CD4-positive, alpha-beta T cell (primary cell): ENCODE measurements around the gene KANSL1. TPM values are rescaled to one million over a fixed set of nuclear protein-coding genes. Genes with fewer than 3 reads are reported as not detected.

Experiments used
- ATAC-seq: fragments of 200-7000 bp; cut with Tn5 transposase; one replicate; pipeline ENCODE4 v1.10.0; 2022; ENCODE audit warnings: mild to moderate bottlenecking; ENCODE audit not compliant: poor library complexity
- CTCF ChIA-PET: fragments of 350-600 bp; sonication (Branson Sonifier 250); formaldehyde crosslinking; loops from one replicate; lab custom pipeline; 2021; ENCODE audit warnings: antibody characterized with exemption, inconsistent platforms; lab: Charles Lee
- POLR2A ChIA-PET: fragments of 350-600 bp; sonication (Branson Sonifier 250); formaldehyde crosslinking; loops from one replicate; lab custom pipeline; 2021; ENCODE audit warnings: antibody characterized with exemption, inconsistent platforms; lab: Charles Lee
- DNase-seq, 14 experiments: peaks; one replicate each; pipeline ENCODE4 v3.0.0-alpha.2; 2013 to 2020; ENCODE audit warnings: mixed read lengths in 2 of 14
- H3K27ac ChIP-seq, 2 donors: one replicate each; pipeline versions ENCODE4 v1.5.1 to v1.7.0; 2013; ENCODE audit warnings: low read length in 2 of 2, low read depth in 1 of 2, mild to moderate bottlenecking in 1 of 2
- H3K27me3 ChIP-seq, 2 experiments: 1 replicate in 1 of 2; 2 replicates in 1 of 2; pipeline versions ENCODE4 v1.6.1 to v1.7.0; 2013; ENCODE audit warnings: low read length in 2 of 2, control low read depth in 1 of 2, mild to moderate bottlenecking in 1 of 2, moderate library complexity in 1 of 2; ENCODE audit not compliant: insufficient read depth in 2 of 2, control insufficient read depth in 1 of 2
- H3K36me3 ChIP-seq: one replicate; pipeline ENCODE4 v1.6.1; 2013; ENCODE audit warnings: low read length, control low read depth; ENCODE audit not compliant: insufficient read depth
- H3K4me1 ChIP-seq: one replicate; pipeline ENCODE4 v1.6.1; 2013; ENCODE audit warnings: low read length, control low read depth; ENCODE audit not compliant: insufficient read depth
- H3K4me3 ChIP-seq: one replicate; pipeline ENCODE4 v1.5.1; 2013; ENCODE audit warnings: mild to moderate bottlenecking, low read length, moderate library complexity
- H3K9me3 ChIP-seq, 2 experiments: 1 replicate in 1 of 2; 2 replicates in 1 of 2; pipeline versions ENCODE4 v1.6.1 to v1.7.0; 2013; ENCODE audit warnings: low read length in 2 of 2, mild to moderate bottlenecking in 2 of 2, control low read depth in 1 of 2, moderate library complexity in 1 of 2; ENCODE audit not compliant: control insufficient read depth in 1 of 2, insufficient read depth in 1 of 2
- H3K27ac Mint-ChIP-seq: one replicate; pipeline ENCODE4 v1.8.0; 2020; ENCODE audit warnings: mixed read lengths
- H3K27me3 Mint-ChIP-seq: one replicate; pipeline ENCODE4 v1.8.0; 2021; ENCODE audit warnings: mixed read lengths
- H3K36me3 Mint-ChIP-seq: one replicate; pipeline ENCODE4 v1.8.0; 2021; ENCODE audit warnings: low read depth, mixed read lengths
- H3K4me1 Mint-ChIP-seq: one replicate; pipeline ENCODE4 v1.8.0; 2021; ENCODE audit warnings: low read depth, mixed read lengths
- H3K4me3 Mint-ChIP-seq: one replicate; pipeline ENCODE4 v1.8.0; 2020; ENCODE audit warnings: mild to moderate bottlenecking, mixed read lengths
- H3K9me3 Mint-ChIP-seq: one replicate; pipeline ENCODE4 v1.8.0; 2020; ENCODE audit warnings: mixed read lengths
- intact Hi-C, 2 experiments: fragments of 100-400 bp; cut with DNase I in 1 of 2; cut with micrococcal nuclease in 1 of 2; formaldehyde crosslinking; loops; one replicate each; pipeline versions ENCODE4 v1.15.1 to v1.9.0; 2023 to 2025; cut with DNase I, micrococcal nuclease
- total RNA-seq, 174 experiments: library from RNA in 2 of 174; stranded (reverse) in 2 of 174; gene quantifications; one replicate each; pipeline ENCODE4 v1.2.3 and lab custom pipeline; 2021 to 2026
- TF ChIP-seq, protein P1 (sequence below): fragments of 200-600 bp; IDR thresholded peaks from one replicate; pipeline ENCODE4 v1.8.0; 2022; ENCODE audit warnings: antibody characterized with exemption, mild to moderate bottlenecking

KANSL1 gene
- total RNA-seq, 2 experiments from 2014 or later: 122 to 125 TPM

GRCh38 chr17:46120537-46120936 is 72.7 kb downstream of the KANSL1 start:
- Histone ChIP-seq H3K36me3 (peaks cover 3% of the 10 kb centered on the region), H3K27ac (no peak overlapping the region), H3K27me3 (no peaks in the 10 kb centered on the region), H3K4me3 (no peak overlapping the region), H3K4me1 (peaks cover 37% of the 10 kb centered on the region), H3K9me3 (no peaks in the 10 kb centered on the region)
- TF ChIP-seq, protein P1, sequence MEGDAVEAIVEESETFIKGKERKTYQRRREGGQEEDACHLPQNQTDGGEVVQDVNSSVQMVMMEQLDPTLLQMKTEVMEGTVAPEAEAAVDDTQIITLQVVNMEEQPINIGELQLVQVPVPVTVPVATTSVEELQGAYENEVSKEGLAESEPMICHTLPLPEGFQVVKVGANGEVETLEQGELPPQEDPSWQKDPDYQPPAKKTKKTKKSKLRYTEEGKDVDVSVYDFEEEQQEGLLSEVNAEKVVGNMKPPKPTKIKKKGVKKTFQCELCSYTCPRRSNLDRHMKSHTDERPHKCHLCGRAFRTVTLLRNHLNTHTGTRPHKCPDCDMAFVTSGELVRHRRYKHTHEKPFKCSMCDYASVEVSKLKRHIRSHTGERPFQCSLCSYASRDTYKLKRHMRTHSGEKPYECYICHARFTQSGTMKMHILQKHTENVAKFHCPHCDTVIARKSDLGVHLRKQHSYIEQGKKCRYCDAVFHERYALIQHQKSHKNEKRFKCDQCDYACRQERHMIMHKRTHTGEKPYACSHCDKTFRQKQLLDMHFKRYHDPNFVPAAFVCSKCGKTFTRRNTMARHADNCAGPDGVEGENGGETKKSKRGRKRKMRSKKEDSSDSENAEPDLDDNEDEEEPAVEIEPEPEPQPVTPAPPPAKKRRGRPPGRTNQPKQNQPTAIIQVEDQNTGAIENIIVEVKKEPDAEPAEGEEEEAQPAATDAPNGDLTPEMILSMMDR: no peak
- Mint-ChIP-seq H3K27me3 (no peaks in the 10 kb centered on the region), H3K9me3 (no peaks in the 10 kb centered on the region), H3K4me3 (peak overlapping the region; percentile 31), H3K4me1 (peaks cover 89% of the 10 kb centered on the region), H3K27ac (peak overlapping the region; percentile 78), H3K36me3 (peaks cover 25% of the 10 kb centered on the region)
- ATAC-seq (no peak), DNase-seq (no peak)
- intact Hi-C loops: loop anchor here (5.0 to 10.0 kb wide), 2 partner anchors 37 to 56 kb away; no protein-coding TSS in a partner anchor
- ChIA-PET CTCF (interaction anchor here (0.8 to 2.8 kb wide), 5 partner anchors 12 to 73 kb away, joined by 3 to 15 read pairs (median 6); partner anchors contain the start of gene KANSL1), POLR2A (no interaction called here)

- ChIA-PET CTCF (interaction anchor here (0.8 to 2.8 kb wide), 8 partner anchors 11 to 76 kb away, joined by 3 to 15 read pairs (median 5); partner anchors contain the start of gene KANSL1), POLR2A (interaction anchor here (1.0 kb wide), 1 partner anchor 73 kb away, joined by 6 read pairs; the partner anchor contains the start of gene KANSL1)
- no peaks in the 10 kb centered on the region for H3K9me3 ChIP-seq
- H3K4me3 ChIP-seq: no peak overlapping the region
- H3K4me1 ChIP-seq: peaks cover 39% of the 10 kb centered on the region
- TF ChIP-seq, protein P1: no peak
- no peaks in the 10 kb centered on the region for H3K27me3 ChIP-seq
- no peak overlapping the region for H3K27ac ChIP-seq
- Mint-ChIP-seq H3K36me3 (peaks cover 25% of the 10 kb centered on the region), H3K27me3 (no peaks in the 10 kb centered on the region), H3K4me3 (no peak overlapping the region), H3K9me3 (no peaks in the 10 kb centered on the region), H3K27ac (peak overlapping the region; percentile 74), H3K4me1 (peaks cover 90% of the 10 kb centered on the region)
- ATAC-seq: no peak
- H3K36me3 ChIP-seq: peaks cover 3% of the 10 kb centered on the region
- DNase-seq: no peak
- intact Hi-C loops: loop anchor here (5.0 to 10.0 kb wide), 2 partner anchors 37 to 55 kb away; no protein-coding TSS in a partner anchor
Observed at GRCh38 chr17:46120078-46120477, 73.2 kb downstream of the KANSL1 start.

DNA sequence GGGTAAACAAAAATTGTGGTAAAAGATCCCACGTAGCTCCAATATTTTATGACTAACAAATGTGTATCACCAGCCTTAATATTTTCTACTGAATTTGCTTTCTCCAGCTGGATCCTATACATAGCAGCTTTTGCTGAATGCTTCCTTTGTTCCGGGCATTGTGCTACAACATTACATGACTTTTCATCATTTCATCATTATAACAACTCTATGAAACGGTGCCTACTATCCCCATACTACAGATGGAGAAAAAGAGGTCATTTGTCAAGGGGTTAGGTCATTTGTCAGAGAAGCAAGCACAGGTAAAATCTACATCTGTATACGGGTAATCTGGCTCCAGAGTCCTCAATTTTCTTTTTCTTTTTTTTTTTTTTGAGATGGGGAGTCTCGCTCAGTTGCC is 74.3 kb downstream of the KANSL1 start:
- Mint-ChIP-seq H3K9me3 (no peaks in the 10 kb centered on the region), H3K4me3 (no peak overlapping the region), H3K27me3 (no peaks in the 10 kb centered on the region), H3K36me3 (peaks cover 26% of the 10 kb centered on the region), H3K27ac (peak overlapping the region; percentile 74), H3K4me1 (peaks cover 91% of the 10 kb centered on the region)
- ChIA-PET POLR2A (interaction anchor here (1.0 kb wide), 1 partner anchor 74 kb away, joined by 6 read pairs; the partner anchor contains the start of gene KANSL1), CTCF (interaction anchor here (1.0 to 2.8 kb wide), 6 partner anchors 10 to 75 kb away, joined by 3 to 15 read pairs (median 6); partner anchors contain the start of gene KANSL1)
- H3K27me3 ChIP-seq: no peaks in the 10 kb centered on the region
- H3K4me1 ChIP-seq: peaks cover 36% of the 10 kb centered on the region
- no peaks in the 10 kb centered on the region for H3K9me3 ChIP-seq
- H3K27ac ChIP-seq: no peak overlapping the region
- TF ChIP-seq, protein P1: no peak
- intact Hi-C loops: loop anchor here in 1 of 2 experiments (5.0 kb wide), 1 partner anchor 33 kb away; no protein-coding TSS in a partner anchor
- no peak overlapping the region for H3K4me3 ChIP-seq
- H3K36me3 ChIP-seq: no peaks in the 10 kb centered on the region
- DNase-seq (no peak), ATAC-seq (no peak)
